Trophoblast cell (in vitro differentiated cells and primary cell): Measurements from ENCODE around the gene NBPF15.
"Not testable (repeated sequence)": the region's sequence is repeated elsewhere in the genome, so short reads cannot be mapped to it uniquely, and the experiment has no call there.

Experiments used
- DNase-seq, 2 donors: peaks; one replicate each; pipeline ENCODE4 v3.0.0-alpha.2; 2016
- H2AFZ ChIP-seq: 2 replicates; pipeline ENCODE4 v1.6.1; 2013; ENCODE audit warnings: low read length, moderate library complexity, mild to moderate bottlenecking; ENCODE audit not compliant: insufficient read depth, poor library complexity
- H2AK5ac ChIP-seq: 2 replicates; pipeline ENCODE4 v1.6.1; 2013; ENCODE audit warnings: mild to moderate bottlenecking, low read length
- H2BK120ac ChIP-seq: 2 replicates; pipeline ENCODE4 v1.6.1; 2013; ENCODE audit warnings: low read length, mild to moderate bottlenecking, moderate library complexity; ENCODE audit not compliant: insufficient read depth, poor library complexity
- H2BK12ac ChIP-seq: 2 replicates; pipeline ENCODE4 v1.6.1; 2013; ENCODE audit warnings: mild to moderate bottlenecking, low read length, moderate library complexity
- H2BK5ac ChIP-seq: 2 replicates; pipeline ENCODE4 v1.6.1; 2013; ENCODE audit warnings: low read length, low read depth, moderate library complexity, mild to moderate bottlenecking; ENCODE audit not compliant: poor library complexity
- H3K14ac ChIP-seq: 2 replicates; pipeline ENCODE4 v1.6.1; 2013; ENCODE audit warnings: mild to moderate bottlenecking, low read length
- H3K18ac ChIP-seq: 2 replicates; pipeline ENCODE4 v1.6.1; 2013; ENCODE audit warnings: mild to moderate bottlenecking, low read length
- H3K23ac ChIP-seq: 2 replicates; pipeline ENCODE4 v1.6.1; 2013; ENCODE audit warnings: low read length
- H3K27ac ChIP-seq: 2 replicates; pipeline ENCODE4 v1.5.1; 2013; ENCODE audit warnings: low read depth, mild to moderate bottlenecking, inconsistent platforms, low read length, moderate library complexity
- H3K27me3 ChIP-seq: 2 replicates; pipeline ENCODE4 v1.6.1; 2013; ENCODE audit warnings: inconsistent platforms, mild to moderate bottlenecking, low read length, moderate library complexity; ENCODE audit not compliant: insufficient read depth
- H3K36me3 ChIP-seq, 2 experiments: 1 replicate in 1 of 2; 2 replicates in 1 of 2; pipeline ENCODE4 v1.6.1; 2013; ENCODE audit warnings: low read length in 2 of 2, mild to moderate bottlenecking in 2 of 2, moderate library complexity in 1 of 2; ENCODE audit not compliant: insufficient read depth in 2 of 2, control insufficient read depth in 1 of 2
- H3K4ac ChIP-seq: 2 replicates; pipeline ENCODE4 v1.6.1; 2013; ENCODE audit warnings: low read depth, mild to moderate bottlenecking, low read length, moderate library complexity
- H3K4me1 ChIP-seq, 2 experiments: 1 replicate in 1 of 2; 2 replicates in 1 of 2; pipeline ENCODE4 v1.6.1; 2013; ENCODE audit warnings: low read length in 2 of 2, mild to moderate bottlenecking in 2 of 2, moderate library complexity in 1 of 2; ENCODE audit not compliant: insufficient read depth in 2 of 2, control insufficient read depth in 1 of 2
- H3K4me2 ChIP-seq: 2 replicates; pipeline ENCODE4 v1.6.1; 2013; ENCODE audit warnings: inconsistent platforms, mild to moderate bottlenecking, low read length, moderate library complexity
- H3K4me3 ChIP-seq: 2 replicates; pipeline ENCODE4 v1.5.1; 2013; ENCODE audit warnings: mild to moderate bottlenecking, low read depth, low read length, inconsistent platforms
- H3K79me1 ChIP-seq: one replicate; pipeline ENCODE4 v1.6.1; 2013; ENCODE audit warnings: low read length
- H3K79me2 ChIP-seq: 2 replicates; pipeline ENCODE4 v1.6.1; 2013; ENCODE audit warnings: low read length, mild to moderate bottlenecking; ENCODE audit not compliant: control insufficient read depth, insufficient read depth, poor library complexity
- H3K9ac ChIP-seq: 2 replicates; pipeline ENCODE4 v1.6.1; 2013; ENCODE audit warnings: mild to moderate bottlenecking, low read length
- H3K9me3 ChIP-seq: 2 replicates; pipeline ENCODE4 v1.6.1; 2013; ENCODE audit warnings: low read depth, mild to moderate bottlenecking, control low read depth, inconsistent platforms, low read length; ENCODE audit not compliant: insufficient read depth
- H4K12ac ChIP-seq: 2 replicates; pipeline ENCODE4 v1.6.1; 2013; ENCODE audit warnings: low read depth, mild to moderate bottlenecking, low read length, moderate library complexity
- H4K8ac ChIP-seq: 2 replicates; pipeline ENCODE4 v1.6.1; 2013; ENCODE audit warnings: low read depth, mild to moderate bottlenecking, low read length, moderate library complexity
- H4K91ac ChIP-seq: one replicate; pipeline ENCODE4 v1.6.1; 2013; ENCODE audit warnings: low read depth, mild to moderate bottlenecking, low read length, moderate library complexity
- WGBS: extraction: QIAGEN DNeasy Blood & Tissue Kit; methylation state at CpG from one replicate; pipeline ENCODE4 v1.1.7; 2013; ENCODE audit warnings: missing lambda C conversion rate; ENCODE audit not compliant: insufficient read length, insufficient coverage; ENCODE audit errors: extremely low coverage; 5-methylcytosine and 5-hydroxymethylcytosine counted together

Gene NBPF15

DNA sequence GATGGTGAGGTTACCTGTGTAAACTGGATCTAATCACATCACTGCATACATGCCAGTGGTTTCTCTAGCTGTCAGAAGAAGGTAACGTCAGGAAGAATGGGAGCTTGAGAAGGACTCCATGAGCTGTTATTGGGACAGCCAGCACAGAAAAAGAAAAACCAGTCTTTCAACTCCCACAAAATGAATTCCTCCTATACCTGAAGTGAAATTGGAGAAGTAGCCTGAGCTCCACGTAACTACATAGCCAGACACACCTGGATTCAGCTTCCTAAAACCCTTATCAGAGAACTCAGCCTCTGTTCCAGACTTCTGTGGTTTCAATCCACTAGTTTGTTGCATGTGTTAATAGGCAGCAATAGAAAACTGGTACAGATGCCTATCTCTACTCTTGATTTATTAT is 25.5 kb upstream of the NBPF15 start:
- H3K9me3 ChIP-seq, H2BK5ac ChIP-seq, H3K27ac ChIP-seq, H3K27me3 ChIP-seq, H3K18ac ChIP-seq, H3K4me2 ChIP-seq, H3K79me2 ChIP-seq, H3K79me1 ChIP-seq, H3K9ac ChIP-seq, H2AFZ ChIP-seq, H2AK5ac ChIP-seq, H4K91ac ChIP-seq, H4K12ac ChIP-seq, H3K36me3 ChIP-seq, H3K4me3 ChIP-seq, H3K4ac ChIP-seq, H3K4me1 ChIP-seq, H2BK120ac ChIP-seq, H4K8ac ChIP-seq, H3K23ac ChIP-seq, H2BK12ac ChIP-seq, H3K14ac ChIP-seq: not testable (repeated sequence)
- DNase-seq: peak; percentile 40 to 78
- no CpG with 5 or more reads among the region's 2 CpGs for WGBS

DNA sequence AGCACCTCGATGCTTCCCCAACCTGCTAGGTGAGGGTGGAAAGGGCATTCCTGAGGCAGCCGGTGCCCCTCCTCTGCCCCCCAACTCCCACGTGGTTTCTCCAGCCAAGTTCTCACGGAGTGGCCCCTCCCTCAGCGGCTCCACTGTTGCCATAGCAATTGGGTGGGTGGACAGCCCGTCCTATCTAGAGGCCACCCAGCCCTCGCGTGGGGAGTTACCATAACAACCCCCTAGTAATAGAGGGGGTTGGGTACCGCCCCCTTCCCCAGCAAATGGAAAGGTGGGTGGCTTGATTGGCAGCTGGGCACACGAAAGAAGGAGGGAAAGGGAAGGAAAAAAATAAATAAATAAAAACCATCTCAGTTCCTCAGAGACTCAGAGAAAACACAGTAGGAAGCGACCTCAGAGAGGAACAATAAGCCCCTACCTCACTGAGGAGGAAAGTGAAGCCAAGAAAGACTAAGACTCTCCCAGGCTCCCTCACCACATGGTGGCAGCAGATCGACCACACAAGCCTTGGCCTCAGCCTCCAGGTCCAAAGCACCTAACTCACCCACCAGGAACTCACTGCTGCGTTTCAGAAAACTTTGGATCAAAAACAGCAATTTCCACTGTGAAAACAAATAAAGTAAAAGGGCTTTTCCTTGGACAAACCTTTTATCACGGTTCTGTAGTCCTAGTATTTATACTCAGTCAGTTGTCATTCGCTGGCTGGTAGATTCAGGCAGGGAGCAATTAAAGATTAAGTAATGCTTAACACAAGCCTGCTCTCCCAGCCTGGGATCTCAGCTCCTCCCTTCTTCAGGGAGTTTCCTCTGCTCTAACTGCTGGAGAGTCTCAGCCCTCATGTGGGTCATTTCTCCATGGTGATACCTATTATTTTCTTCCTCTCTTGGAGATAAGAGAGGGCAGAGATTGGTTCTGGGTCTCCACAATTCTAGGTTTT is 23.9 kb upstream of the NBPF15 start:
- H3K23ac ChIP-seq, H3K18ac ChIP-seq, H3K27ac ChIP-seq, H3K9me3 ChIP-seq, H3K4me1 ChIP-seq, H2AK5ac ChIP-seq, H3K79me2 ChIP-seq, H3K9ac ChIP-seq, DNase-seq, H4K8ac ChIP-seq, H2BK120ac ChIP-seq, H2AFZ ChIP-seq, H3K4ac ChIP-seq, H3K79me1 ChIP-seq, H3K14ac ChIP-seq, H3K27me3 ChIP-seq, H3K36me3 ChIP-seq, H2BK12ac ChIP-seq, H3K4me3 ChIP-seq, H2BK5ac ChIP-seq, H3K4me2 ChIP-seq, H4K12ac ChIP-seq, H4K91ac ChIP-seq: not testable (repeated sequence)
- no CpG with 5 or more reads among the region's 15 CpGs for WGBS

DNA sequence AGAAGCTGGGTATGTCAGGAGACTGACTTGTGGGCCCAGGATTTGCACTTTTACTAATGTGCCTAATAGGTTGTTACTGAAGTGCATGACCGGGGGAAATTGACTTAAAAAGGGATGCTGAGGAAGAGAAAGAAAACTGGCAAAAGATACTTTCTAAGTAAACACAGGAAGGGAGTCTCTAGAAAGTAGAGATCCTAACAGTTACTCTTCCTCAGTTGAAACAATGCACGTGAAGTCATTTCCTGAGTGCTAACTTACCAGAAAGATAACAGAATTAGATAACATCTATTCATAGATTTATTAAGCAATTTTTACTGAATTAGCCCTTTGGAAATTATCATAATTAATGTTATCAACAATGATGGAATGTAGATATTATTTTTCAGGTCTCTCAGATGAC is 12.4 kb upstream of the NBPF15 start:
- H4K12ac ChIP-seq, H3K18ac ChIP-seq, DNase-seq, H3K9me3 ChIP-seq, H3K4me1 ChIP-seq, H2BK120ac ChIP-seq, H3K36me3 ChIP-seq, H4K8ac ChIP-seq, H3K27me3 ChIP-seq, H3K4me2 ChIP-seq, H2BK5ac ChIP-seq, H3K27ac ChIP-seq, H2AFZ ChIP-seq, H3K79me1 ChIP-seq, H4K91ac ChIP-seq, H3K79me2 ChIP-seq, H2BK12ac ChIP-seq, H3K23ac ChIP-seq, H3K4me3 ChIP-seq, H2AK5ac ChIP-seq, H3K4ac ChIP-seq, H3K14ac ChIP-seq, H3K9ac ChIP-seq: not testable (repeated sequence)
- no CpG with 5 or more reads among the region's 2 CpGs for WGBS

DNA sequence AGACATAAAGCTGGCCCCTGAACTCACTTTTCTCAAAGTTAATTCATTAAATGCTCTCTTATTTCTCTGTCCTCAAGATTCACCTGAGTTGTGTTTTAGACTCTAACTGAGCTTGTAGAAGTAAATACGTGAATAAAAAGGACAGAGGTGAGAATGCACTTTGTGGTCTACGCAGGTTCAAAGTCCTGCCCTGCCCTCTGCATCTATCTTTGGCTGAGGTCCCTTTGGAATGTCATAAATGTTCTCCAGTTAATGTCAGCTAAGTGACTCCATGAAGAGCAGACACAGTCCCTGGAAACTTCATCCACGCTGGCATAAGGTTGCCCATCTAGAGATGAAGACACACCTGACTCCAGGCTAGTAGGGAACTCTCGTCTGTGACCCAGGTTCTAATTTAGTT is 10.0 kb upstream of the NBPF15 start:
- not testable (repeated sequence) for H3K79me2 ChIP-seq, H3K9ac ChIP-seq, H3K4me1 ChIP-seq, H2BK120ac ChIP-seq, H3K9me3 ChIP-seq, H3K23ac ChIP-seq, H3K79me1 ChIP-seq, H4K8ac ChIP-seq, DNase-seq, H4K91ac ChIP-seq, H2BK5ac ChIP-seq, H3K4me2 ChIP-seq, H4K12ac ChIP-seq, H3K18ac ChIP-seq, H2BK12ac ChIP-seq, H2AFZ ChIP-seq, H3K27ac ChIP-seq, H3K4me3 ChIP-seq, H3K4ac ChIP-seq, H3K36me3 ChIP-seq, H3K27me3 ChIP-seq, H3K14ac ChIP-seq, H2AK5ac ChIP-seq
- WGBS: no CpG with 5 or more reads among the region's 4 CpGs
